Osteoblast (primary cell): Measurements from ENCODE around the gene ENOX2. TPM values are rescaled to one million over a fixed set of nuclear protein-coding genes. Genes with fewer than 3 reads are reported as not detected.
"Not testable (repeated sequence)": the region's sequence is repeated elsewhere in the genome, so short reads cannot be mapped to it uniquely, and the experiment has no call there.

Experiments used
- DNase-seq: peaks from one replicate; pipeline ENCODE4 v3.0.0; 2011; ENCODE audit warnings: low spot score, mixed read lengths; ENCODE audit not compliant: insufficient read length; ENCODE audit errors: missing footprints
- H2AFZ ChIP-seq: 2 replicates; pipeline ENCODE4 v1.6.0; 2011; ENCODE audit warnings: mild to moderate bottlenecking, low read length
- H3K27ac ChIP-seq: 2 replicates; pipeline ENCODE4 v1.5.1; 2011; ENCODE audit warnings: mild to moderate bottlenecking, low read depth, low read length, moderate library complexity
- H3K27me3 ChIP-seq: 2 replicates; pipeline ENCODE4 v1.6.0; 2012; ENCODE audit warnings: mild to moderate bottlenecking, control low read depth, inconsistent platforms, low read length, moderate library complexity; ENCODE audit not compliant: insufficient read depth
- H3K36me3 ChIP-seq: 2 replicates; pipeline ENCODE4 v1.5.1; 2011; ENCODE audit warnings: mild to moderate bottlenecking, low read length, control low read depth, moderate library complexity; ENCODE audit not compliant: insufficient read depth
- H3K4me1 ChIP-seq: 2 replicates; pipeline ENCODE4 v1.5.1; 2011; ENCODE audit warnings: mild to moderate bottlenecking, low read length, control low read depth, moderate library complexity; ENCODE audit not compliant: insufficient read depth
- H3K4me2 ChIP-seq: 2 replicates; pipeline ENCODE4 v1.6.0; 2011; ENCODE audit warnings: mild to moderate bottlenecking, low read length; ENCODE audit not compliant: insufficient read depth
- H3K4me3 ChIP-seq: fragments of 200-600 bp; sonication (generic); 3 replicates; pipeline ENCODE4 v1.5.1; 2012; ENCODE audit warnings: mild to moderate bottlenecking, low read length, inconsistent platforms; ENCODE audit not compliant: insufficient read depth
- H3K79me2 ChIP-seq: 2 replicates; pipeline ENCODE4 v1.6.0; 2012; ENCODE audit warnings: mild to moderate bottlenecking, low read length, control low read depth, inconsistent platforms; ENCODE audit not compliant: insufficient read depth
- H3K9me3 ChIP-seq: 2 replicates; pipeline ENCODE4 v1.5.1; 2011; ENCODE audit warnings: low read depth, low read length, control low read depth
- H4K20me1 ChIP-seq: 2 replicates; pipeline ENCODE4 v1.6.0; 2012; ENCODE audit warnings: mild to moderate bottlenecking, low read length, control low read depth; ENCODE audit not compliant: insufficient read depth
- total RNA-seq: library from RNA; depleted of rRNA; stranded (reverse); fragments of >200 nt; gene quantifications from 2 replicates; pipeline ENCODE4 v1.2.3, GENCODE V29; 2012
- TF ChIP-seq, protein P1 (sequence below): IDR thresholded peaks from 2 replicates; pipeline ENCODE4 v1.5.1; 2011; ENCODE audit warnings: mild to moderate bottlenecking, low read depth, low read length, moderate library complexity; ENCODE audit errors: extremely low read depth

ENOX2 gene
- total RNA-seq, 1 donor: 8.0 TPM

DNA sequence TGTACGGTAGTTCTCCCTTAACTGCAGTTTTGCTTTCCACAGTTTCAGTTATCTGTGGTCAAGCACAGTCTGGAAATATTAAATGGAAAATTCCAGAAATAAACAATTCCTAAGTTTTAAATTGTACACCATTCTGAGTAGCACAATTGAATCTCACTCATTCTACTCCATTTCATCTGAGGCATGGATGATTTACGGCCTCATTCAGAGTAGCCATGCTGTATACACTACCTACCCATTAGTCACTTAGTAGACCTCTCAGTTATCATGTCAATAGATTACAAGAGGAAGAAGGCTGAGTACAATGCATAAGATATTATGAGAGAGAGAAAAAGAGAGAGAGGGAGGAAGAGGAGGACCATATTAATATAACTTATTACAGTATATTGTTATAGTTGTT is 77.5 kb downstream of the ENOX2 start:
- Histone ChIP-seq H2AFZ (no peak overlapping the region), H4K20me1 (no peaks in the 10 kb centered on the region), H3K27ac (no peak overlapping the region), H3K9me3 (no peaks in the 10 kb centered on the region), H3K4me3 (no peak overlapping the region), H3K36me3 (no peaks in the 10 kb centered on the region), H3K27me3 (no peaks in the 10 kb centered on the region), H3K4me1 (no peaks in the 10 kb centered on the region), H3K4me2 (no peak overlapping the region), H3K79me2 (no peaks in the 10 kb centered on the region)
- TF ChIP-seq, protein P1, sequence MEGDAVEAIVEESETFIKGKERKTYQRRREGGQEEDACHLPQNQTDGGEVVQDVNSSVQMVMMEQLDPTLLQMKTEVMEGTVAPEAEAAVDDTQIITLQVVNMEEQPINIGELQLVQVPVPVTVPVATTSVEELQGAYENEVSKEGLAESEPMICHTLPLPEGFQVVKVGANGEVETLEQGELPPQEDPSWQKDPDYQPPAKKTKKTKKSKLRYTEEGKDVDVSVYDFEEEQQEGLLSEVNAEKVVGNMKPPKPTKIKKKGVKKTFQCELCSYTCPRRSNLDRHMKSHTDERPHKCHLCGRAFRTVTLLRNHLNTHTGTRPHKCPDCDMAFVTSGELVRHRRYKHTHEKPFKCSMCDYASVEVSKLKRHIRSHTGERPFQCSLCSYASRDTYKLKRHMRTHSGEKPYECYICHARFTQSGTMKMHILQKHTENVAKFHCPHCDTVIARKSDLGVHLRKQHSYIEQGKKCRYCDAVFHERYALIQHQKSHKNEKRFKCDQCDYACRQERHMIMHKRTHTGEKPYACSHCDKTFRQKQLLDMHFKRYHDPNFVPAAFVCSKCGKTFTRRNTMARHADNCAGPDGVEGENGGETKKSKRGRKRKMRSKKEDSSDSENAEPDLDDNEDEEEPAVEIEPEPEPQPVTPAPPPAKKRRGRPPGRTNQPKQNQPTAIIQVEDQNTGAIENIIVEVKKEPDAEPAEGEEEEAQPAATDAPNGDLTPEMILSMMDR: no peak
- no peak for DNase-seq

DNA sequence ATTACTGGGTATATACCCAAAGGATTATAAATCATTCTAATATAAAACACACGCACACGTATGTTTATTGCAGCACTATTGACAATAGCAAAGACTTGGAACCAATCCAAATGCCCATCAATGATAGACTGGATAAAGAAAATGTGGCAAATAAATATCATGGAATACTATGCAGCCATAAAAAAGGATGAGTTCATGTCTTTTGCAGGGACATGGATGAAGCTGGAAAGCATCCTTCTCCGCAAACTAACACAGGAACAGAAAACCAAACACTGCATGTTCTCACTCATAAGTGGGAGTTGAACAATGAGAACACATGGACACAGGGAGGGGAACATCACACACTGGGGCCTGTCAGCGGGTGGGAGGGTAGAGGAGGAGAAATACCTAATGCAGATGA is 83.6 kb downstream of the ENOX2 start:
- not testable (repeated sequence) for H3K9me3 ChIP-seq, DNase-seq, H3K4me1 ChIP-seq, H3K4me3 ChIP-seq, H3K27ac ChIP-seq, H2AFZ ChIP-seq, H3K36me3 ChIP-seq, H3K27me3 ChIP-seq, H4K20me1 ChIP-seq, H3K4me2 ChIP-seq, H3K79me2 ChIP-seq

DNA sequence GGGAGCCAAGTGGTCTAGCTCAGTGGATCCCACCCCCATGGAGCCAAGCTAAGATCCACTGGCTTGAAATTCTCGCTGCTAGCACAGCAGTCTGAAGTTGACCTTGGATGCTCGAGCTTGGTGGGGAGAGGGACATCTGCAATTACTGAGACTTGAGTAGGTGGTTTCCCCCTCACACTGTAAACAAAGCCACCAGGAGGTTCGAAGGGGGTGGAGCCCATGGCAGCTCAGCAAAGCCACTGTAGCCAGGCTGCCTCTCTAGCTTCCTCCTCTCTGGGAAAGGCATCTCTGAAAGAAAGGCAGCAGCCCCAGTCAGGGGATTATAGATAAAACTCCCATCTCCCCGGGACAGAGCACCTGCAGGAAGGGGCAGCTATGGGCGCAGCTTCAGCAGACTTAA is 89.1 kb downstream of the ENOX2 start:
- not testable (repeated sequence) for H3K9me3 ChIP-seq, H4K20me1 ChIP-seq, DNase-seq, H3K4me2 ChIP-seq, H3K36me3 ChIP-seq, H3K27ac ChIP-seq, H3K27me3 ChIP-seq, H3K79me2 ChIP-seq, H3K4me1 ChIP-seq, H2AFZ ChIP-seq, H3K4me3 ChIP-seq

DNA sequence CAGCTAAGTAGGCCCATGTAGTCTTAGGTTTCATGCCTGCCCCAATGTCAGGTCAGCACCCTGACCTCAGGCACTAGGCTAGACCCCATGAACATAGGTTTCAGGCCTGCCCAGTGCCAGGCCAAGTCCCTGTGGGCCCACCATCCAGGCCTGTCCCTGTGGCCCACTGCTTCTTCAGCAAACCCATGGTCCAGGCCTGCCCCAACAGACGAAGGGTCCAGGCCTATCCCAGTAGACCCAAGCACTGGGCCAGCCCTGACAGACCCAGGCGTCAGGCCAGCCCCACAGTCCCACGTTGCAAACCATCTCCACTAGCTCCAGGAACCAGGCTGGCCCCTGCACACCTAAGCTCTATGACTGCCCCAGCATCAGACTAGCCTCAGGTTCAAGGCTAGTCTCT is 92.4 kb downstream of the ENOX2 start:
- no peaks in the 10 kb centered on the region for H3K9me3 ChIP-seq
- no peaks in the 10 kb centered on the region for H3K79me2 ChIP-seq
- H4K20me1 ChIP-seq: peaks cover 3% of the 10 kb centered on the region
- TF ChIP-seq, protein P1: no peak
- H3K27ac ChIP-seq: no peak overlapping the region
- H3K4me2 ChIP-seq: no peak overlapping the region
- H3K4me1 ChIP-seq: no peaks in the 10 kb centered on the region
- peak; percentile 30 for DNase-seq
- H3K27me3 ChIP-seq: no peaks in the 10 kb centered on the region
- H2AFZ ChIP-seq: no peak overlapping the region
- no peaks in the 10 kb centered on the region for H3K36me3 ChIP-seq
- H3K4me3 ChIP-seq: no peak overlapping the region

DNA sequence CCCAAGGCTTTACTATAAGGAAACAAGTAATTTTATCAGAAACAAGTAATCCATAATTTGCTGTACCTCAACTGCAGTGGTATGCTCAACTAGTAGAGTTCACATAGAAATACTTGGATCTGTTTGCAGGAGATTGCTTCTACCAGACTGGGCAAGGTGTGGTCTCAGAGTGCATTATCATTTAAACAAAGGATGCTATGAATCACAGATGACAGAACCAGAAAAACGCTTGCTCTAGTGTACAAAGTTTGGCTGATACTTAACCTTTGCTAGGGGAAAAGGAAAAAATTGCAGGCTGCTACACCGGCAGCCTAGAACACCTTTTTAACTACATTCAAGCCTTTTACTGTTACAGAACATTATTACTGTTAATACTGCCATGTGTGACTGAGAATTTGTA is 97.1 kb downstream of the ENOX2 start:
- H3K27ac ChIP-seq: no peak overlapping the region
- H3K4me3 ChIP-seq: no peak overlapping the region
- H3K9me3 ChIP-seq: no peaks in the 10 kb centered on the region
- H3K4me2 ChIP-seq: no peak overlapping the region
- DNase-seq: no peak
- H2AFZ ChIP-seq: no peak overlapping the region
- no peaks in the 10 kb centered on the region for H3K36me3 ChIP-seq
- H3K4me1 ChIP-seq: no peaks in the 10 kb centered on the region
- H3K27me3 ChIP-seq: no peaks in the 10 kb centered on the region
- peaks cover 3% of the 10 kb centered on the region for H4K20me1 ChIP-seq
- TF ChIP-seq, protein P1: no peak
- no peaks in the 10 kb centered on the region for H3K79me2 ChIP-seq
